Ascending aorta (tissue), 2 donors: ENCODE measurements around the gene PIGL. TPM values are rescaled to one million over a fixed set of nuclear protein-coding genes. Genes with fewer than 3 reads are reported as not detected.
A peak's percentile ranks its signal among the peaks of the same experiment; 100 is the strongest.

Experiments used
- DNase-seq, 2 donors: peaks; one replicate each; pipeline ENCODE4 v3.0.0-alpha.2; 2019; ENCODE audit warnings: low spot score in 2 of 2
- H3K27ac ChIP-seq, 2 donors: fragments of 200-600 bp; sonication (generic); one replicate each; pipeline ENCODE4 v1.5.1; 2016 to 2017; ENCODE audit warnings: mild to moderate bottlenecking in 1 of 2
- H3K27me3 ChIP-seq: fragments of 200-600 bp; sonication (generic); one replicate; pipeline ENCODE4 v1.5.1; 2017
- H3K36me3 ChIP-seq, 2 donors: fragments of 200-600 bp; sonication (generic); one replicate each; pipeline ENCODE4 v1.5.1; 2016
- H3K4me1 ChIP-seq, 2 donors: fragments of 200-600 bp; sonication (generic); one replicate each; pipeline ENCODE4 v1.5.1; 2016 to 2017; ENCODE audit warnings: mild to moderate bottlenecking in 1 of 2
- H3K4me3 ChIP-seq, 2 donors: fragments of 200-600 bp; sonication (generic); one replicate each; pipeline ENCODE4 v1.5.1; 2016 to 2017; ENCODE audit warnings: mild to moderate bottlenecking in 1 of 2
- H3K9me3 ChIP-seq, 2 donors: fragments of 200-600 bp; sonication (generic); one replicate each; pipeline ENCODE4 v1.5.1; 2016
- intact Hi-C: fragments of 100-400 bp; cut with DNase I; formaldehyde crosslinking; loops from one replicate; pipeline ENCODE4 v1.15.1; 2023
- total RNA-seq: library from RNA; depleted of rRNA; stranded (reverse); fragments of >200 nt; gene quantifications from one replicate; pipeline ENCODE4 v1.1.0, GENCODE V29; 2016
- TF ChIP-seq, protein P1 (sequence below), 3 experiments: fragments of 200-600 bp in 2 of 3; fragments of 450-650 bp in 1 of 3; sonication (generic) in 2 of 3; IDR thresholded peaks; one replicate each; pipeline ENCODE4 v1.5.1; 2016 to 2019; ENCODE audit warnings: antibody characterized with exemption in 3 of 3, mild to moderate bottlenecking in 1 of 3, moderate library complexity in 1 of 3

The PIGL gene
- total RNA-seq, 1 donor from 2014 or later = 6.2 TPM

GRCh38 chr17:16251043-16251442, 34.0 kb downstream of the PIGL start:
- TF ChIP-seq, protein P1, sequence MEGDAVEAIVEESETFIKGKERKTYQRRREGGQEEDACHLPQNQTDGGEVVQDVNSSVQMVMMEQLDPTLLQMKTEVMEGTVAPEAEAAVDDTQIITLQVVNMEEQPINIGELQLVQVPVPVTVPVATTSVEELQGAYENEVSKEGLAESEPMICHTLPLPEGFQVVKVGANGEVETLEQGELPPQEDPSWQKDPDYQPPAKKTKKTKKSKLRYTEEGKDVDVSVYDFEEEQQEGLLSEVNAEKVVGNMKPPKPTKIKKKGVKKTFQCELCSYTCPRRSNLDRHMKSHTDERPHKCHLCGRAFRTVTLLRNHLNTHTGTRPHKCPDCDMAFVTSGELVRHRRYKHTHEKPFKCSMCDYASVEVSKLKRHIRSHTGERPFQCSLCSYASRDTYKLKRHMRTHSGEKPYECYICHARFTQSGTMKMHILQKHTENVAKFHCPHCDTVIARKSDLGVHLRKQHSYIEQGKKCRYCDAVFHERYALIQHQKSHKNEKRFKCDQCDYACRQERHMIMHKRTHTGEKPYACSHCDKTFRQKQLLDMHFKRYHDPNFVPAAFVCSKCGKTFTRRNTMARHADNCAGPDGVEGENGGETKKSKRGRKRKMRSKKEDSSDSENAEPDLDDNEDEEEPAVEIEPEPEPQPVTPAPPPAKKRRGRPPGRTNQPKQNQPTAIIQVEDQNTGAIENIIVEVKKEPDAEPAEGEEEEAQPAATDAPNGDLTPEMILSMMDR (IDR thresholded peaks at IDR 0.05) = no peak
- H3K9me3 ChIP-seq = no peaks in the 10 kb centered on the region
- H3K36me3 ChIP-seq = no peaks in the 10 kb centered on the region
- no peaks in the 10 kb centered on the region for H3K27me3 ChIP-seq
- H3K4me3 ChIP-seq = no peak overlapping the region
- DNase-seq = no peak
- H3K27ac ChIP-seq = no peak overlapping the region
- intact Hi-C loops = no loop called here
- H3K4me1 ChIP-seq = peaks cover 0 to 4% of the 10 kb centered on the region in 2 donors

- H3K4me3 ChIP-seq = no peak overlapping the region
- no peaks in the 10 kb centered on the region for H3K36me3 ChIP-seq
- H3K27me3 ChIP-seq = no peaks in the 10 kb centered on the region
- H3K4me1 ChIP-seq = peaks cover 0 to 9% of the 10 kb centered on the region in 2 donors
- intact Hi-C loops = no loop called here
- no peak for DNase-seq
- TF ChIP-seq, protein P1 (IDR thresholded peaks at IDR 0.05) = no peak
- H3K27ac ChIP-seq = no peak overlapping the region
- no peaks in the 10 kb centered on the region for H3K9me3 ChIP-seq
Measured at GRCh38 chr17:16251556-16251955, 34.5 kb downstream of the PIGL start.

- Histone ChIP-seq H3K27me3 (no peaks in the 10 kb centered on the region), H3K27ac (peak overlapping the region; percentile 58 to 59), H3K9me3 (no peaks in the 10 kb centered on the region), H3K36me3 (no peaks in the 10 kb centered on the region), H3K4me3 (no peak overlapping the region), H3K4me1 (peaks cover 0 to 10% of the 10 kb centered on the region in 2 donors)
- intact Hi-C loops = loop anchor here (2.0 to 5.0 kb wide), 2 partner anchors 32 to 97 kb away; partner anchors contain the start of gene CENPV
- DNase-seq = no peak
- TF ChIP-seq, protein P1 (IDR thresholded peaks at IDR 0.05) = no peak
Measured at GRCh38 chr17:16254773-16255400, 37.9 kb downstream of the PIGL start.

DNA sequence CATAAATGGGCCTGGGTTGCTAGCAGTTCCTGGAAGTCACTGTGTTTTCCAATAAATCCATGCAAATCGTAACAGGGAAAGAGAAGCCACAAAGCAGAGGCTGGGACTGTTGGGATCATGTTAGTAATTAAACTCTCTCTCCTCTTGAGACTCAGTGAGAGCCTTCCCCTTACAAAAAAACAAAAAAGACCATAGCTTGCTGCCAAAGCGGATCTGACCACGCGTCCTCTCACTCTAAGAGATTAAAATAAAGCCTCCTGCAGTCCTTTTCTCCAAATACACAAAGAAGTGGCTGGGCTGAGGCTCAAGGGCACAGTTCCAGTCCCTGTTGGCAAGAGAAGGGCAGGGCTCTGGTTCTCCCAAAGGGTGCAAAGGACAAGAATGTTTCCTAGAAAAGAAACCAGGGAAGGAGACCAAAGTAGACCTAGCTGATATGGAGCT, 38.5 kb downstream of the PIGL start:
- intact Hi-C loops = loop anchor here (2.0 to 5.0 kb wide), 2 partner anchors 31 to 97 kb away; partner anchors contain the start of gene CENPV
- H3K27ac ChIP-seq = peak overlapping the region; percentile 58 to 59
- no peaks in the 10 kb centered on the region for H3K27me3 ChIP-seq
- TF ChIP-seq, protein P1 (IDR thresholded peaks at IDR 0.05) = no peak
- peak in 1 of 2 donors; percentile 86 for DNase-seq
- H3K4me1 ChIP-seq = peaks cover 0 to 10% of the 10 kb centered on the region in 2 donors
- no peaks in the 10 kb centered on the region for H3K36me3 ChIP-seq
- no peaks in the 10 kb centered on the region for H3K9me3 ChIP-seq
- peak overlapping the region; percentile 30 to 35 for H3K4me3 ChIP-seq

DNA sequence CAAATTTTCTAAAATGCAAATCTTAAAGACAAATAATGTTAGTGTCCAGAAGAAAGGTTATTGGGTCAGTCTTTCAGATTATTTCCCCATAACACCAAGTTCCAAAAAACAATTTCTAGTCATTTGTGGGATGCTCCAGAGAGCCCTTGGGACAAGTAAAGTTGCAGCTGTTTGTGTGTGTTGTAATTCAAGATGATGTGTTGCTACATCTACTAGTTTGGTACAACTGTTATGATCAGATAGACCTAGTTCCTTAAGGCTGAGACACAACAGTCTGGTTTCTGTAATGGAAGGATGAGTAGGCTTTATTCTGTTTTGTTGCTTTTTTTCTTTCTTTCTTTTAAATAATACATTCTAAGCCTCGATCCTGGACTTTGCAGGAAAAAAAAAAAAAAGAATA, 41.9 kb downstream of the PIGL start:
- Histone ChIP-seq H3K4me1 (peaks cover 0 to 10% of the 10 kb centered on the region in 2 donors), H3K27me3 (no peaks in the 10 kb centered on the region), H3K36me3 (no peaks in the 10 kb centered on the region), H3K9me3 (no peaks in the 10 kb centered on the region), H3K4me3 (no peak overlapping the region), H3K27ac (no peak overlapping the region)
- intact Hi-C loops = loop anchor here (5.0 kb wide), 1 partner anchor 93 kb away; the partner anchor contains the start of gene CENPV
- DNase-seq = no peak
- TF ChIP-seq, protein P1 (IDR thresholded peaks at IDR 0.05) = no peak
